Endothelial cell of umbilical vein (primary cell): ENCODE data around the gene AKNA.
A peak's percentile ranks its signal among the peaks of the same experiment; 100 is the strongest.

Experiments used
- JUN ChIP-seq: IDR thresholded peaks from 2 replicates; pipeline ENCODE4 v1.6.1; 2011; ENCODE audit warnings: borderline replicate concordance, low read depth; ENCODE audit not compliant: insufficient read length, insufficient read depth
- POLR2A ChIP-seq: IDR thresholded peaks from 2 replicates; pipeline ENCODE4 v1.6.1; 2012; ENCODE audit warnings: low read depth, mild to moderate bottlenecking, control low read depth, low read length
- POLR2AphosphoS5 ChIP-seq: IDR thresholded peaks from 2 replicates; pipeline ENCODE4 v1.6.1; 2012; ENCODE audit warnings: low read depth, mild to moderate bottlenecking, control low read depth, low read length, moderate library complexity; ENCODE audit not compliant: insufficient read depth

GRCh38 chr9:114385397-114386181 is 2.2 kb downstream of the AKNA start:
- TF ChIP-seq POLR2AphosphoS5 (no peak), POLR2A (no peak), JUN (peak; percentile 30)
